HG02678 (cell line): ENCODE measurements around the gene DAPK2.

Experiments
- ATAC-seq: cut with Tn5 transposase; IDR thresholded peaks from one replicate; pipeline ENCODE4 v1.9.1; 2021; ENCODE audit warnings: mild to moderate bottlenecking, moderate library complexity; ENCODE audit not compliant: unreplicated experiment

The DAPK2 gene

DNA sequence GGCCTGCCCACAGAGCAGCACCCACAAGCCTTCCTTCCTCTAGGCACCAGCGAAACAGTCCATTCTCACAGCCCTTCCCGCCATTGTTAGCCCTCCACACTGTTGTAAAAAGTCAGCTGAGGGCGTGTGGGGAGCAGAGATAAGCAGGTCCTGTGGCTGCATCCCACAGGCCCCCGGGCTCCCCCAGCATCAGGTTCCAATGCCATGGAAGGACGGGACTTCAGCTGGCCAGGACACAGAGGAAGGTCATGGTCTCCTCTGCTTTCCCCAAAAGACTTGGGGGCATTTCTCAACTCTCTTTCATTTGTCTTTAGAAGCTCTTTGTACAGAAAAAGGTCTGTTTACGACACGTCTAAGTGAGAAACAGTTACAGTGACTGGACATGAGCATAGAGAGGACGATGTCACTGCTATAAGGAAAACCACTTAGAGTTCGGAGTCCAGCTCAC, 127.4 kb downstream of the DAPK2 start:
- no peak for ATAC-seq

DNA sequence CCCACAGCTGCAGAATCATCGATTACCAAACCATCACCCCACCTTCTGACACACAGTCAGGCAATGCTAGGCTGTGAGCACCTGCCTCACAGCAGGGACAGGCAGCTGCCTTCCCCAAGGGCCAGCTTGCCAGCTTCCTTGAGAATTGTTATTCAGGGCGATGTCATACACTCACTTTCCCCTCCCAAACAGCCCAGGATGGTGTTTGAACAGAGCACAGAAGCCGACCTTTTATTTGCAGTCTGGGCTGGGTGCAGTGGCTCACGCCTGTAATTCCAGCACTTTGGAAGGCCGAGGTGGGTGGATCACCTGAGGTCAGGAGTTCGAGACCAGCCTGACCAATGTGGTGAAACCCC, 128.0 kb downstream of the DAPK2 start:
- no peak for ATAC-seq

DNA sequence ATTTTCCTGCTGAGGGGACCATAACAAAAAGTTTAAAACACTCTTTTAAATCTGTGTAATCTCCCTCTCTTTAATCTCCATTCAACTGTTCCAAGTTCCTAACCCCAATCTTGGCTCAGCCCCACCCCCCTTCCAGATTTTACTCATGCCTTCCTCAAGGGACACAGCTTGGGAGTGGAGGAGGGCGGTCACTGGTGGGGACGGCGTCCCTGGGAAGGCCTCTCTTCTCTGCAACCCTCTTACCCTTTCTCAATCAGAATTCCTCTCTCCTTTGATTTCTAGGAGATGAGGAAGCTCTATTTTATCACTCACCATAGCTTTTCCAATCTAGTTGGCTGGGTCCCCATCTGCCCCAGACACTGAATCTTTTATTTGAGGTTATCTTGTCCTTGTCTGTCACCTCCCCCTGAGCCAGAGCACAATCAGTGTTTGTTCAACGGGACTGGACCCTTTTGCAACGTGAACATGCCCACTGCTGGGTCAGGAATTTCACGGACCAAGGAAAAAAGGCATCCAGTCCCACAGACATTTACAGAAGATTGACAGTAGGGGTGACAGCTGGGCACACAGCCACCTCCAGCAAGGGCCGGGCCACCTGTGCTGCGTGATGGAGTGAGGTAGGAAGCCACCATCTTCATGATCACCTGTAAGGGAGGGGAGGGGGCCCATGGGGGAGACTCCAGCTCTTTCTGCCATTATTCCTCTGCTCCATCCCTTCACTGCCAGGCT, 128.5 kb downstream of the DAPK2 start:
- ATAC-seq = no peak

DNA sequence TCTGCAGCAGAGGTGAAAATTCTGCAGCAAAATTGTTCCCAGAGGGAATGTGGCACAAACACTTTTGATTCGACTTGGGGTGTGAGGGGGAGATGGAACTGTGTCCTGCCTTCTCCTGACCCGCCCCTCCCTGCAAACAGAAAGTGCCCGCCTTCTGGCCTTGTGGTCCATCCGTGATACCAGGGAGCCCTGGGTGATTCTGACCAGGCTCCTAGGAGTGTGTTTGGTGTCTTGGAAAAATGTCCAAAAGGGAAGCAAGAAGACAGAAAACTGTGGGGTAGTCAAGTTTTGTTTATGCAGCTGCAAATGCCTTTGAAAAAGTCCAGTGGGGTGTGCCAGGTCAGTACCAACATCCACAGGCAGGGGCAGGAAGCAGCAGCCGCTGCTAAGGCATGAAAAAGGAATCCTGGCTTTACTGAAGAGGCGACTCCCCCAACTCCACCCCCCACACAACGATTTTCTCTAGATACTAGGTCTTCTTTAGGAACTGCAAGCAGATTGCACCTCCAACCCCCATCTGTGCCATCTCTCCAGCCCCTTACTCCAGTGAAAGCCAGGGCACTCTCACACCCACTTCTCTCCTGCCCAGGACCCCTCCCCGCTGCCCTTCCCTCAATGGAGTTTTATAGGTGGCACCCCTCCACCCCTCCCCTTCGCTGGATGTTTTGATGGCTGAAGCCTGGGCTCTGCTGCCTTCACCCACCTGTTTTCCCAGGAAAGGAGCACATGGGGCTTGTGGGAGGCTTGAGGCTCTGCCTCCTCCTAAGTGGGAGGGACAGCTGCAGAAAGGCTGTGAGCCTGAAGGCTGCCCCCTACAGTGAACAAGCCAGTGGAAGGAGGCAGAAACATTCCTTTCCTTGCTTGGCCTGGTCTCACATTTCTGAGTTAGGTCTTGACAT, 130.2 kb downstream of the DAPK2 start:
- no peak for ATAC-seq

DNA sequence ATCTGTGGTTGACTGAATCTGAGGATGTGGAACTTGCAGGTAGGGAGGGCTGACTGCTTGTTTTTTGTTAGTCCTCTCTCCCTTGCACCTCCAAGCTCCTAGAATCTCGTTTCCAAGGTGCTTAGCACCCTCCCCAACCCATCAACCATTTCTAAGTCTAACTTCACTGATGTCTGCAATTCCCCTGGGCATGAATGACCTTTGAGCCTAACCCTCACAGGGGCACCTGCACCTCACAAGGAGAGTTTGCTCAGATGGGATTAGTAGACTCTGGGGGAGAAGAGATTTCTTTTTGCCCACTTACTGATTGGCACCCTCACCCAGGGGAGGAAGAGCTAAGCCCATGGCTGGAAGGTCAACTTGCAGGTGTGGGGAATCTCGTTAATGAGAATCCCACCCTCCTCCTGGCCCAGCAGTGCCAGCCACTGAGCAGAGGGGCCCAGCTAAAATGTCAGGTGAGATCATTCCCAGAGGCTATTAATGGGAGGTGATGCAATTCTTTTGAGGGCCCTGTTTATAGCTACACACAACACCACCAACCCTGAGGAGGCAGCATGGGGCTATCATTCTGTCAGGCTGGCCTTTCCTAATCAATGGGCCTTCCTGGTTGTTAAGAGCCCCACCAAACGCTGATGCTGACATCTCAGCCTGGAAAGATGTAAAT, 130.9 kb downstream of the DAPK2 start:
- no peak for ATAC-seq

DNA sequence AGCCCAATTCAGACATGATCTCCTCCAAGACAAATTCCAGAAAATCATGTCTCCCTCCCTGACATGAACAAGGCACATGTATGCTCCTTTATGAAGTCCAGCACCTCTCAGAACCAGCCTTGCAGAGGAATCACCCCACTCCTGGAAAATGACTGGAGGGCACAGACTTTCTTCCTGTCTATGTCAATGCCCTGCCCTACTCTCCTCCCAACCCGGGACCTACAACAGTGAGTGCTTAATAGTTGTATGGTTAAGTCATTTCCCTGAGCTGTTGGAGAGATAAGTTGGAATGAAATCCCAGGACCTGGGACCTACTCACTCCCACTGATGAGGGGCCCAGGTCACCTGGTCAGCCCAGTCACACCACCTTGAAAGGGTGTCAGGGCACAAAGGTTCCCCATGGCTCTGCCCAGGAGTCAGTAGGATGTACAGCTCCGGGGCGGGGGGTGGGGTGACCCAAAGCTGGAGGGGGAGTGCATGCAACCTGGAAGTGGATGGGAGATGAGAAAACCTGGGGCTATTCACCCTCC, 132.4 kb downstream of the DAPK2 start:
- ATAC-seq = no peak

DNA sequence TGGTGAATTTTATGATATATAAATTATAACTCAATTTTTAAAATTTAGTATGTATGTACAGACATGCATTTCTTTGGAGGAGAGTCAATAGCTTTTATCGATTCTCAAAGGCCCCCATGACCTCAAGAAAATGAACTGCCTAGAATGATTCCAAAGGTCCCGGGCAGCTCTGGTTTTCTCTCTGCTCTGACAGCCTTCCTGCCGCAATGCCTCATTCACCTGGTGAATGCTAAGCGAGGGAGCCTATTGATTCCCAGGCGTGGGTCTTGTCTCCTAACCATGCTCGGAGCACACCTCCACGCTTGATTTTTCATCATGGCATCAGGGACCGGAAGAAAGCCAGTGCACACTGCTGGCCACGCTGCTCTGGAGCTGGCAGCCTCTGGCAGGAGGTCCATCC, 132.9 kb downstream of the DAPK2 start:
- ATAC-seq = no peak

DNA sequence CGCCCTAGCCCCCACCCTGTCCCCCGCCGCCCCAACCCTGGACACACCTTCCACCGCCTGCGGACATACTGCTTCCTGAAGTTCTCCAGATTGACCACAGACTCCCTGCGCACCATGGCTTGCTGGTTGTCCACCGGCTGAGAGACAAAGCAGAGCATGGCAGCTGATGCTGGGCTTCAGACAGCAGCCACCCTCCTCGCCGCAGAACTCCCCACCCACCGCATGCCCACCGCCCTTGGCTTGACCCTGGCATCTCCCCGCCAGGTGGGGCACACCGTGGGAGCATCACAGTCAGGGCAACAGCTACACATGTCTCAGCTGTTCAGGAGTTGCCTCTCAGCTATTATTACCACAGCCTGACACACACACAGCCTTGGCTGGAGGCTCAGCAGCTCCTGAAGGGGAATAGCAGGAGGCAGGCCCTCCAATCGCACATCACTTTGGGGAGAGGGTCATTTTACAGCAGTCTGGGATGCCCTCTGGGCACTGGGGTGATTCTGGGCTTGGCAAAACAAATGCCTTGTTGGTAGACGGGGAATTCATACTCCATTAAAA, 134.1 kb downstream of the DAPK2 start:
- no peak for ATAC-seq

DNA sequence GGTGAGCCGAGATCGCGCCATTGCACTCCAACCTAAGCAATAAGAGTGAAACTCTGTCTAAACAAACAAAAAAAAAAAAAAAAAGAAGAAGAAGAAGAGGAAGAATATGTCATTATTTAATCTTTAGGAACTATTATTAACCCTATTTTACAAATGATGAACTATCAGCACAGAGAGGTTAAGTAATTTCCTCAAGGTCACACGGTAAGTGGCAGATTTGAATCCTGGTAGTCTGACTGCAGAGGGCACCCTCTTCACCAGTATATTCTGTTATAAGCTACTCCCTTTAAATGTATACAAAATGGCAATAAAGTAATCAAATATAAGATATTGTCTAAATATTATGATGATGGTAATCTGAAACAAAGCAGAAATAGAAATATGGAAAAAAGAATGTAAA, 135.1 kb downstream of the DAPK2 start:
- ATAC-seq = no peak

DNA sequence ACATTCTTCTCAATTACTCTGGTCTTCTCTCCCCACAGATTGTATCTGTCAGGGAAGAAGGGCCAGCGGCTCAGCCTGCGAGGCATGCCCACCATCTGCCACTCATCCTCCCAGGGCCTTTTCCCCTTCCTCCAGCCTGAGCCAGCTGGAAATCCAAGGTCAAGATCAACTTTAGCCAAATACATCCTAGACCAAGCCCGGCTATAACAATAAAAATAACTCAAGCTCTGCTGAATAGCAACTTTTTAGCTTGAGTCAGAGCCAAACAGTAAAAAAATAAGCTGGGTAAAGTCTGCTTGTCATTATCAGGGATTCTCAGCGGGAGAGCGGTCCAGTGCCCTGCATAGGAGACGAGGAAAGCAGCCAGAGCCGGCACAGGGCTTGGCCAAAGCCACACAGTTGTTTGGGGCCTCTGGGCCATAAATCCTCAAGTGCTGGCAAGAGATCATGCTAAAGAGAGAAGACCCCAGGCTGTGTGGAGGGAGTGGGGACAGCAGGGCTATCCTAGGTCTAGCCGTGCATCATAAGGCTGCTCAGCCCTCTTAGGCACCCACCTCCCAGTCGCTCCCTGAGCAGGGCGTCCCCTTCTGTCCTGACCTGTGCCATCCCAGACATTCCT, 136.4 kb downstream of the DAPK2 start:
- ATAC-seq = no peak

DNA sequence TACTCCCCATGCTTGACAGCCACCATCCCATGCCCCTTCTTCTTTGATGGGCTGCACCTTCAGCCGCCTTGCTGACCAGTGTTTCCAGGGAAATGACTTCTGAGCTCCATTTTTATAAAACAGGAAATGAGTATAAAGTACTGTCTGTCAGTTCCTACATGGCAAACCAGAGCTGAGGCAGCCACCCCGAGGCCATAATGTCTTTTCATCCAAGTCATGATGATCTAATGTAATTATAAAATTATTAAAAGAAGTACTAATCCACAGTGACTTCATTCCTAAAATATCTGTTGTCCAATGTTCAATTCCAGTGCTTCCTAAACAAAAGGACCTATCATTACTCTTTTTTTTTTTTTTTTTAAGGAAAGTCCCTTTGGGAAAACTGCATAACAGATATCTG, 137.3 kb downstream of the DAPK2 start:
- no peak for ATAC-seq

DNA sequence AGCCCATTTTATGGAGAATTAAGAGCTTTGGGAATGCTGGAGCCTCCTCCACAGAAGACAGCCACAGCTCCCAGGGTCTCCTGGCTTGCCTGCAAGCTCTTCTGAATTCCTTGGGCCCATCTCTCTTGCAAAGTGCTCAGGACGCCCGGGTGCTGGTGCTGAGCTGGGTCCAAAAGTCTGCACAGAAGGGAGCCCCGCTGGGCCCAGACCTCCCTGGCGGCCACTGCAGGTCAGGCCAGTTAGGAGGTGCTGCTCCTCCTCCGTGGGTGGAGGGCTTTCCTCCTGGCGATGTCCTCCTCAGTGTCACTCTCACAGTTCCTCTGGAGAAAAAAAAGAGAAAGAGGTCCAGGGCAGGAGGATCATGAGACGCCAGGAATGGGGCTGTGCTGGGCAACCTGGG, 138.0 kb downstream of the DAPK2 start:
- ATAC-seq = no peak

DNA sequence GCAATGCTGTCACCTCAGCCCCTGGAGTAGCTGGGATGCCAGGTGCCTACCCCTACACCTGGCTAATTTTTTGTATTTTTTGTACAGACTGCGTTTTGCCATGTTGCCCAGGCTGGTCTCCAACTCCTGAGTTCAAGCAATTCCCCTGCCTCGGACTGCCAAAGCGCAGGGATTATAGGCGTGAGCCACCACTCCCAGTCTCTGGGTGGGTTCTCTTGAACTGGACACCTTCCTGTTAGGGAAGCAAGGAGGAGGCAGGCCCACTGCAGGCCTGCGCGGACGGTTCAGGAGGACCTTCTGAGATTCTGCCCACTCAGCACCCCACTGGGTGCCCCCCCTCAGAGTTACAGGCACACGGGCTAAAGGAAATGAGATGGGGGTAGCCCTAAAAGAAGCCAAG, 138.8 kb downstream of the DAPK2 start:
- no peak for ATAC-seq

DNA sequence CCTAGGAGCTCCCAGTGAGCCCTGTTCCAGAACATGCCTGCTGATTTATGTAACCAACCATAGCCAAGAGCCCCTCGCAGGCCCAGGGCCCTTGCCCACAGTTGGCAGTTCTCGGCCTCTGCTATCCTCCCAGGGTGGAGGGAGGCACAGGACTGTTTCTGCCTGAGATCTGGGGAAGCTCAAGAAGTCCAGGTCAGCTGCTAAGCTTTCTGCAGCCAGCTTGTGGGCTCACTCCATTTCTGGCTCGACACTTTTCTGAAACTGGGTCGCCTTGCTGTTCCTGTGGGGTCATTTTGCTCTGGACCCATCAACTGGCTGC, 140.1 kb downstream of the DAPK2 start:
- ATAC-seq = no peak

DNA sequence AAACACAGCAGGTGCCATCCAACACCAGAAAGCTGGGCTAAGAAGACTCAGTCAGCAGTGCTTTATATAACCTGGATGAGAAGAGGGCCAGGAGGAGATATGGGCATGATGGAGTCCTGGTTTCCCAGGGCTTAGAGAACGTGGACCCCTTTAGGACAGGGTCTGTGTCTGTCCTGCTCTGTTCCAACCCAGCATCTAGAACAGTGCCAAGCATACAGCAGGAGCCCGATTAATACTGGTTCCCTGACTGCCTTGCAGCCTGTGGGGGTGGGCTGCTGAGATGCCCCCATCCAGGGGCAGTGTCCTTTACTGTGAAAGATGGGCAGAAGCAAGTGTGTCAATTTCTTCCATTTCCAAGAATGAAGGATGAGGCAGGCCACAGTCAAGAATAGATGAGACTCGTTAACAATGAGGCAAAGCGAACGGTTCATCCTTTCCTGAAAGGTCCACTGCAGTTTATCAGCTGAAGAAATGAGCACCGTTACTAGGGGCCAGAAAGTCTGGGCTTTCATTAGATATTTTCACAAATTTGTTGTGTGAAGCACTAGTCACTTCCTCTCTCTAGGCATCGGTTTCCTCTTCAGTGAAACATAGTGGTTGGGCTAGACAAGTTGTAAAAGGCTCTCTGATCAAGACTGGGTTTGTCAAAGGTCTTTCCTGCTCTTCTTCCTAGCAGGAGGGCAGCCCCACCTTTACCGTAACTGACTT, 140.6 kb downstream of the DAPK2 start:
- ATAC-seq = no peak

DNA sequence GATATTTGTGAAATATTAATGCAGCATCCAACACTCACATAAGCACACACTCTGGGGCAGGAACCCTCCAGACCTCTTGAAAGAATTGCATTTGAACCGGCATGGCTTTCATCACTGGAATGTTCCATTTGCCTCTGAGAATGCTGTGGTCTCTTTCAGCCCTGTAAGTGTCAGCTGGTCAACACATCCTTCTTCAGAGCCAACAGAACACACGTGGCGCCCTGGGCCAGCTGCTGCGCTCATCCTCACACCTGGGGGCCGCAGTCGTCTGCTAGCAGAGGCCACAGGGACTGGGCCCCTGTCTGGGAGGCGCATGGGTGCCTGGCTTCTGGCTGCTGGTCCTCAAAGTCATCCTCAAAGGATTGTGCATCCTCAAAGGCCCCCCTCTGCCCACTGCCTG, 141.2 kb downstream of the DAPK2 start:
- no peak for ATAC-seq

DNA sequence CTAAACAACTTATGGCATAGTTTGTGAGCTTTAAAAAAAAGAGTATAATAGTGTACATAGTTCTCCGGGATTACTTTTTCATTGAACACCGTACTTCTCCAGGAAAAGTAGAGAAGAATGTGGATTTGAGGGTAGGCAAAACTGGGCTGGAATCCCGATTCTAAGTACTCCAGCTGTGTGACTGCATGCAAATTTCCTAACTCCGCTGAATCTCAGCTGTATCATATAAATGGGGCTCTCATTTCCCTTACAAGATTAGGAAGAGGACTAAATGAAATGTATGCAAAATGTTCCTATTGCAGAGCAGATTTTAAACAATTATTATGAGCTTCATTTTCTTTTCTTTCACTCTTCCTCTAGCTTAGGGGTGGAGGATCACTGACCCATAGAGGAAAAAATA, 142.2 kb downstream of the DAPK2 start:
- no peak for ATAC-seq

DNA sequence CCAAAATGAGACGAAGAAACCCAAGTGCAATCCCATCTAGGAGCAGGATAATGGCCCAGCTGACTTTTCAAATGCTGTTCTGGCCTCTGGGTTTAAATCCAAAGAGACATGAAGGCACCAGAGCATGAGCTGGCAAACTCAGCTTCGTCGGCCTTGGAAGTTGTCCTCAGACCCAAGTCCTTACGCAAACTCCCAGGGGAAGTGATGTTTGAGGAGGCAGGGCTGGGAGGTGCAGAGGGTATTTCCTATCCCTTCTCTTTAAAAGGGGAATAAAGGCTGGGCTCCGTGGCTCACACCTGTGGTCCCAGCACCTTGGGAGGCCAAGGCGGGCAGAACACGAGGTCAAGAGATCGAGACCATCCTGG, 143.6 kb downstream of the DAPK2 start:
- no peak for ATAC-seq

DNA sequence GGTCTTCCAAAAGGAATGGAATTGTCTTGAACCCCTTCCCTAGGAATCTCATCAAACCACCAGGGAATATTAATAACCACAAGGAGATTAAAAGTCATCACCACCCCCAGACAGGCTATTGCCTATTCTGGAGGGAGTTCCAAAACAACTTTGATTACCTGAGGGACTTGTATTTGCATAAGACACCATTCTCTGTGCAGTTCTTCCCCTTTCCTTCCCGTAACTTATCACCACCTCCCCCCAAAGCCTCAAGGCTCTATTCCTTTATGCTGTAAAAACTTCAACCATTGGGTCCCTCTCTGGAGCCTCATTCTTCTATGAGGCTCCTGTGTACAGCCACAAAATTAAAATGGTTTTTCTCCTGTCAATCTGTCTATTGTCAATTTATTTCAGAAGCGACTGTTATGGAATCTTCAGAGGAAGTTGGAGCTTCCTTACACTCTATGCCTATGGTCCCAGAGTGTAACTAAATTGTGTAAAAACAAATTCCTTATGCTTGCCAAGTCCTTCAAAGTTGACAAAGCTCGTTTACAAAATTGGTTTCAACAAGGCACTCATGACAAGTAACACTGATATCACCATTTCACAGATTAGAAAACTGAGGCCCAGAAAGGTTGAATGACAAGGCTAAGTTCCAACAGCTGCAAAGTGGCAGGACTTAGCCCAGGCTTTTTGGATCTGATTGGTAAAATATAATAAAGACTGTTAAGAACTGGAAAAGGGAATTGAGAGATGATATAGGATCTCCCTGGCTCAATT, 144.2 kb downstream of the DAPK2 start:
- no peak for ATAC-seq

DNA sequence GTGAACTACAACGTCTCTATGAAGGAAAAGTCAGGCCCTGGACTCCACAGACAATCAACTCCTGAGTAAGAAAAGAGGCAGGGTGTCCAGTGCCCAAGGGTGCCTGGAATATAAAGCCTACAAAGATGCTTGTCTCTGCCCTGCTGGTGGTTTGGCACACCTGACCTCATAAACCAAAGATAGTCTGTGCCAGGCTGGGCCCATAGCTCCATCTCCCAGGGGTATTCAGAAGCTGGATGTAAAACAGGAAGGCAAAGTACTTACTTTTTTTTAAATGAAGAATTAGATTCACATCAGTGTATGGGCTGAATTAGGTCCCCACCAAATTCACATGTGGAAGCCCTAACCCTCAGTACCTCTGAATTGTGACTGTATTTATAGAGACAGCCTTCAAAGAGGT, 146.0 kb downstream of the DAPK2 start:
- ATAC-seq = no peak
